HG03159 (cell line): ENCODE results near the gene ARF3.

Experiments used
- ATAC-seq: cut with Tn5 transposase; IDR thresholded peaks from one replicate; pipeline ENCODE4 v1.9.1; 2021; ENCODE audit warnings: mild to moderate bottlenecking, moderate library complexity; ENCODE audit not compliant: unreplicated experiment

The ARF3 gene

GRCh38 chr12:48957141-48958048, at the start of gene ARF3:
TSS of gene ARF3 (minus strand) at chr12:48957487. CDS start at chr12:48941095, 16,392 bp downstream.
- ATAC-seq: peak; percentile 89

GRCh38 chr12:49000346-49000745, 43.1 kb upstream of the ARF3 start:
- no peak for ATAC-seq

GRCh38 chr12:48999371-49000131, 42.3 kb upstream of the ARF3 start, which contains the start of gene DDN:
TSS of gene DDN (minus strand) at chr12:48999375. CDS start at chr12:48999287, 88 bp downstream.
- peak; percentile 43 for ATAC-seq

GRCh38 chr12:48998497-48999353, 41.4 kb upstream of the ARF3 start:
- ATAC-seq: no peak

- ATAC-seq: peak; percentile 36
These were observed 40.6 kb upstream of the ARF3 start for GRCh38 chr12:48997719-48998496.

GRCh38 chr12:48996794-48997718, 39.8 kb upstream of the ARF3 start:
- no peak for ATAC-seq

GRCh38 chr12:48995086-48995879, 38.0 kb upstream of the ARF3 start:
- no peak for ATAC-seq

GRCh38 chr12:48994224-48995085, 37.2 kb upstream of the ARF3 start:
- no peak for ATAC-seq

DNA sequence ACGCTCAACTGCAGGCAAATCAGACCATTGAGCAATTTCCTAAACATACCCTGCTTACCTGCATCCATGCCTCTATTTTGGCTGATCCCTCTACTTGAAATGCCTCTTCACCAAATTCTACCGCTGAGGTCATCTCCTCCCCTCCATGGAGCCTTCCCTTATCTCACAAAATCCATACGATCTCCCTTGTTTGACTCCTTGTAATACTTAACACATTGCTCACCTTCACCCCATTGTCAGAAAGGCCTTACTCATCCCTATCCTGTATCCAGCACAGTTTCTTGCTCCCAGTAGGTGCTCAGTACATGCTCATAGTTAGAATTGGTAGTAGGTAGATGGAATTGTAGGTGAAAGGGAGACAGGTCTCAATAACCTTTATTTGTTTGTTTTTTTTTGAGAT, 36.5 kb upstream of the ARF3 start:
- no peak for ATAC-seq

DNA sequence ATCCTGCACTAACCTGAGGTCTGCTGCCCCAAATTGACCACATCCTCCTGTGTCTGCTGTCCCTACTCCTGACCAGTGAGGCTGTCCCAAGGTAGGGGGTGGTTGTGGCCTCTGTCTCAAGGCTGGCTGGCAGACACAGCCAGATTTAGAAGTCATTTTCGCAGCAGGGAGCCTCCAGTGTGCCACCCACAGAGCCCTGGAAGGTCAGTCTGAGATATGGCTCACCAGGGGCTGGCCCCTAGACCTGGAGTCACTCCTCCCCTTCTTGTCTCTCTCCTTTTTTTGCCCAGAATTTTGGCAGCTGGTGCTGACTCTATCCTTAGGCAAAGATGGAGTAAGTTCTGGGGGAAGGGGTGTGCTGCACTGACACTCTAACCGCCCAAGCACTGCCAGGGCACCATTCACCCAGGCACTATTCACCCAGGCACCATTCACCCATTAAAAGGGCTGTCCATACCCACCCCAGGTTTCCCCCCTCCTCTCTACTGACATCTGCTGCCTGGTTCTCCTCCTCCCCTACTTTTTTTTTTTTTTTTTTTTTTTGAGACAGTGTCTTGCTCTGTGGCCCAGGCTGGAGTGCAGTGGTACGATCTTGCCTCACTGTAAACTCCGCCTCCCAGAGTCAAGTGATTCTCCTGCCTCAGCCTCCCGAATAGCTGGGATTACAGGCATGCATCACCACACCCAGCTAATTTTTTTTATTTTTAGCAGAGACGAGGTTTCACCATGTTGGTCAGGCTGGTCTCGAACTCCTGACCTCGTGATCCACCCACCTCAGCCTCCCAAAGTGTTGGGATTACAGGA, 34.2 kb upstream of the ARF3 start:
- ATAC-seq: no peak

GRCh38 chr12:48990552-48990951, 33.3 kb upstream of the ARF3 start:
- ATAC-seq: no peak

DNA sequence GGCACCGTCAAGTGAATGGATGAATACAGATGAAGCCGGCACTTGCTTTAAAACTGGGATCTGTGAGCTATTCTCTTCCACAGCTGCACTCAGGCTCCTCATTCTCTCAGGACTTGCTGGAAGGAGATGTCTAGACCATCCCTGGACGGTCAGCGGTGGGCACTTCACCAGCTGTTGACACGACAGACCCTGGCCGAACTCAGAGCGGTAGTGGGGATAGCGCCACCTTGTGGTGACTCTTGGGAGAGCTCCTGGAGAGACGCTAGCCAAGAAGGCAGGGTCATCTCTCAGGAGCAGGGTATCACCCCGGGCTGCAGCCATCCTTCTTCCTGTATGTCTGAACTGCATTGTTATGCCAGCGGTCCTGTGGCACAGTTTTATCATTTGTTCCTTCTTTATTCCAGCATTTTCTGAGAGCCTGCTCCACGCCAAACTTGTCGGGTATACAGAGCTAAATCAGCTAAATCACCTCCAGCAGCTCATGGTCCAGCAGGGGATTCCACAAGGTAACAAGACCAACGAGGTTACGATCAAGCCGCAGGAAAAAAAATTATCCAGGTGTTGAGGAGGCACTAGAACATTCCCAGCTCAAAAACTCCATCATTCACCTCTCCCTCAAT, 30.9 kb upstream of the ARF3 start:
- ATAC-seq: no peak

DNA sequence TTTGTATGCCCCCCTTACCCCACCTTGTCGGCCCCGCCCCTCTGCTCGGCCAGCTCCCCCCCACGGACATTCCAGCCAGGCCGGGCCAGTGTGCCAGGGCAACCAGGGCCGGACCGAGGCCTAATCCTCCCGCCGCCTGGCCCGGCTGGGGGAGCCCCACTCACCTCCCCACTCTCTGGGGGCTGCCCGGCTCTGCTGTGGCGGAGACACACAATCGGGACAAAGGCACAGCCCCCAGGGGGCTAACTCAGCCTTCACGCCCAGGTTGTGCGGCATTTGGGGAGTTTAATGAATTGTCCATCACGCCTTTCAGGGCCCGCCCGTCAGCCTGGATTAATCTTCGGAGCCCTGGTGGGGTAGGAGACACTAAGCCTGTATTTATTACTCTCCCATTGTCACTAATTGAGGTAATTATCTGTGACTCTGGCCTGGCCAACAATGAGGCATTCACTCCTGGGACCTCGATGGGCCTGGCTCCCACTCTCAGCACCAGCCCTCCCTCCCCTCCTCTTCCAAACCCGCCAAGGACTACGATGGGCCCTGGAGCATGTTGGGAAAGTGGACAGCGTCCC, 29.5 kb upstream of the ARF3 start:
- no peak for ATAC-seq

DNA sequence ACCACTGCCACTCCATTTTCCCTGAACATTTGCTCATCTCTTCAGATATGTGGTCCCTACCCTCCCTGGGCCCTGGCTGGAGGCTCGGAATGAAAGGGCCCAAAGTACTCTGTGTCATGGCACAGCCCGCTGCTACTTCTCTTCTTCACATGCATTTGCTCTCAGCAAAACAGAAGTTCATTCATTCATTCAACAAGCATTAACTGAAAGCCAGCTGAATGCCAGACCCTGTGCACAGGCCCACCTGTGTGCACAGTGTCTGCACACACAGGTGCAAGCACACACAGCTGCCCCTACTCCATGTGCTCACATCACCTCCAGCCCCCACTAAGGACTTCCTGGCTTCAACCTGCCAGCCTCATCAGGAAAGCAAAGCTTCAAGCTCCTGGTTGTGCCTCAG, 28.6 kb upstream of the ARF3 start:
- no peak for ATAC-seq

DNA sequence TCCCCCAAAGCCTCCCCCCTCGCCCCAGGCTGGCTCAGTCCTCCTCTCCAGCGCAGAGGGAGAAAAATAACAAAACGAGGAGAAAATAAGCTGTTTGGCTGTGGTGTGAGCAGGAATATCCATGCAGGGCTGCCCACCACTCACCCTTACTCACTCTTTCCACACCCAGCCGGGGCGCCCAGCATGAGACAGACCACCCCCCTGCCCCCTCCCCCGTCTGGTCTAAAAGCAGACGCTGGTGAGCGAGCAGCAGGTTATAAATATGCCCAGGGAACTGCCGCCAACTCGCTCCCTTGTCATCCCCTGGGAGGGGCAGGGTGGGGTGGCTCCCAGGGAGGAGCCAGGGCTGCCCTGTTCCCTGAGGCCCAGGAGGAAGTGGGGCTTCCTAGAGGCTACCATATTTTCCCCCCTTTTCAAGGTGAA, 28.2 kb upstream of the ARF3 start:
- ATAC-seq: no peak
